Measurements from ENCODE around the gene SEC31A.
"Not testable (repeated sequence)": the region's sequence is repeated elsewhere in the genome, so short reads cannot be mapped to it uniquely, and the experiment has no call there.

The SEC31A gene

GRCh38 chr4:82890901-82891706 is at the start of gene SEC31A:
TSS of gene SEC31A (minus strand) at chr4:82891153. CDS start at chr4:82881936, 9,217 bp downstream.
- DNase-seq (ENCODE audit: low spot score): peak; percentile 96

DNA sequence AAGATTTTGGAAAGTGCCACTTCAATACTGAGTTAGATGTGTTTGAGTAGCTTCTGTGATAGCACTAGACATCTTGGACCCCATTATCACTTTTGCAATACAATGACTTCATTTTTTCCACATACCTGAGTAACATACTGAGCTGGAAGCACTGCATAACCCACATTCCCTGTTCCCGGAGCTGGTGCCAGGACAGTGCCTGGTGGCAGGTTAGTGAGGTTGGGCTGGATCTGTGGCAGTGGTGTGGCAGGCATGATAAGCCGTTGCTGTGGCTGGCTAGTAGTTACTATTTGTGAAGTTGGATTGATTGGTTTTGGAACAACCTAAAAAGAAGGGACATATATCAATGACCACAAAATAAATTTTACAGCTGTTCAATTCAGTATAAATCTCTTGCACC is 48.5 kb upstream of the SEC31A start:
- no peak for DNase-seq (ENCODE audit: low spot score)

- no peak for DNase-seq (ENCODE audit: low spot score)
Observed at GRCh38 chr4:82934441-82934840, 43.5 kb upstream of the SEC31A start.

DNA sequence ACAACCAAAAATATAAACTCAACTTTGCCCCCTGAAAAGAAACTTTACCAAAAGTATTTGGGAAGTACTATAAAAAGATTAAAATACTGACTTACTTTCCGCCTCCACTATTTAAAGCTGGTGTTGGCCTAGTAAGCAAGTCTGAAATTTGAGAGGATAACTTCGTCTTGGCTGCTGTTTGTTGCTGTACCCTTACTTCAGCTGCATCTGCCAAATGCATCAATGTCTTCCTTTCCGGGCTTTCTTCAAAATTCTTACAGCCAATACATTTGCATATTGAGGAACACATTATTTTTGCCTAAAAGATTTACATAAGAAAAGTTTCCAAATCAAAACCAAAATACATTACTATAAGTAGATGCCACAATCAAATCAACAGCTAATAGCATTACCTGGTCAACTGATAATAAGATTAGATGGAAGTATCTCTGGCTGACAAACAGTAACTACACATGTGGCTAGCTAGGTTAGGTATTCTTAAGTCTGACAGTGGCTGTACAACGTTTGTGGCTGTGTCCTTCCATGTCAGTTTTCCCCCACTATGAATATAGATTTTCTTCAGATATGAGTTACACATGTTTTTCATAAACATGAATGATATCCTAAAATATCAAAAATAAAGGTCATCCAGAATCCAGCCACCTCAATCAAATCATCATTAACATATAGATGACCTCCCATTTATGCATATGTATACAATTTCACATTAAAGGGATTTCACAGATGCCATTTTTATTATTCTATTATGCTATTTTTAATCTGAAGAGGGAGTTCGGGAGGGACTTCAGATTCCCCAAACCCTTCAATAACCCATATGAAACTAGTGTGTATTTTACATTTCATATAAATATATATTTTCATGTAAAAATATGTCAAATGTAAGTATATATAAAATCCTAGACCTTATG is 40.1 kb upstream of the SEC31A start:
- no peak for DNase-seq (ENCODE audit: low spot score)

GRCh38 chr4:82921795-82922194 is 30.8 kb upstream of the SEC31A start:
- no peak for DNase-seq (ENCODE audit: low spot score)

- no peak for DNase-seq (ENCODE audit: low spot score)
Observed at GRCh38 chr4:82919386-82919785, 28.4 kb upstream of the SEC31A start.

DNA sequence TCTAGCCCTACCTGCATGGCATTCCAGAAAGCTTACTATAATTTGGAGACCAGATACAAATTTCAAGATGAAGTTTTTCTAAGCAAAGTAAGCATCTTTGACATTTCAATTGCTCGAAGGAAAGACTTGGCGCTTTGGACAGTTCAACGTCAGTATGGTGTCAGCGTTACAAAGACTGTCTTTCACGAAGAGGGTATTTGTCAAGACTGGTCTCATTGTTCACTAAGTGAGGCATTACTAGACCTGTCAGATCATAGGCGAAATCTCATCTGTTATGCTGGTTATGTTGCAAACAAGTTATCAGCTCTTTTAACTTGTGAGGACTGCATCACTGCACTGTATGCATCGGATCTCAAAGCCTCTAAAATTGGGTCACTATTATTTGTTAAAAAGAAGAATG is 27.1 kb upstream of the SEC31A start:
- no peak for DNase-seq (ENCODE audit: low spot score)

DNA sequence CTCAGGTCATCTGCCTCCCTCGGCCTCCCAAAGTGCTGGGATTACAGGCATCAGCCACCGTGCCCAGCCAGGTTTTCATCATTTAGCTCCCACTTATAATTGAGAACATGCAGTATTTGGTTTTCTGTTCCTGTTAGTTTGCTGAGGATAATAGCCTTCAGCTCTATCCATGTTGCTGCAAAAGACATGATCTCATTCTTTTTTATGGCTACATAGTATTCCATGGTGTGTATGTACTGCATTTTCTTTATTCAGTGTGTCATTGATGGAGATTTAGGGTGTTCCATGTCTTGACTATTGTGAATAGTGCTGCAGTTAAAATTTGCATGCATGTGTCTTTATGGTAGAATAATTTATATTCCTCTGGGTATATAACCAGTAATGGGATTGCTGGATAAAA is 23.0 kb upstream of the SEC31A start:
- not testable (repeated sequence) for DNase-seq (ENCODE audit: low spot score)

DNA sequence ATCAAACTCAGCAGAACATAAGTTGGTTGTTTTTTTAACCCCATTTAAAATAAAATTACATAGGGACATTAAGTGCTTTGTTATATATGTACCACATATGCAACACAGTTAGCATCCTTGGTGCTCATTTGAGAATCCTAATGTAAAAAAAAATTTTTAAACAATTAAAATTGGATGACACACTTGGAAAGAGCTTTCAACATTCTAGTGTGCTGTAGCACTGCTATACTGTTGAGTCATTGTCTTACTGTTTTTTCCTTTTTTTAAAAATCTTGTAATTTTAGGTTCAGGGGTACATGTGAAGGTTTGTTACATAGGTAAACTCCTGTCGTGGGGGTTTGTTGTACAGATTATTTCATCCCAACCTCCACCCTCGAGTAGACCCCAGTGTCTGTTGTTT is 22.4 kb upstream of the SEC31A start:
- no peak for DNase-seq (ENCODE audit: low spot score)

DNA sequence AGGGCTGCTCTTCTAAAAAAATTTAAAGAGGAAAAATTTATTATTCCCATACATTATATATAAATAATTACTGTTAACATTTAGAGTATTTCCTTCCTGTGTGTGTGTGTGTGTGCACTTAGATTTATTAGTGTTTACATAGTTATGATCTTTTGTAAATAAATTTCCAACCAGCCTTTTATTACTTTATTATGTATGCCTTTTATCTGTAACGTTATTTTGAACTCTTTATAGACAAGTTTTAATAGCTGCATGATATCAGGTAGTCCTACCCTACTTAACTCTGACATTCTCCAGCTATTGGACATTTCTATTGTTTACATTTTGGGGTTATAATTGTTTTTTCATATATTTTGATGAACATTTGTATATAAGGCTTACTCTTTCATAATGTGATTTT is 18.4 kb upstream of the SEC31A start:
- DNase-seq (ENCODE audit: low spot score): no peak

DNA sequence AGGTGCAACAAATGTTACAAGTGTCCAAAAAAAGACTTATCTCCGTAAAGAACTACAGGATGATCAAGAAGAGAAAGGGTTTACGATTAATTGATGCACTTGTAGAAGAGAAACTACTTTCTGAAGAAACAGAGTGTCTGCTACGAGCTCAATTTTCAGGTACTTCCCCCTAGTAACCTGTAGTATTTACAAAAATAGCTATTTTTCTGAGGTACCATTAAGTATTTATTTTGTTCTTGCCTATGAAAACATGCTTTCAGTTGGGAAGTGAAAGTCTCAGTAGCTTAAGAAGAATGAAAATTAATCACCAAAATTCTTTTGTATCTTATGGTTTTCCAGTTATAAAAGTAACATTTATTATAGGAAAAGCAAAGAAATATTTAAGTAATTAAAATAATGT is 15.5 kb upstream of the SEC31A start:
- DNase-seq (ENCODE audit: low spot score): no peak

GRCh38 chr4:82905205-82905604 is 14.3 kb upstream of the SEC31A start:
- no peak for DNase-seq (ENCODE audit: low spot score)

GRCh38 chr4:82903737-82904136 is 12.8 kb upstream of the SEC31A start:
- DNase-seq (ENCODE audit: low spot score): no peak

DNA sequence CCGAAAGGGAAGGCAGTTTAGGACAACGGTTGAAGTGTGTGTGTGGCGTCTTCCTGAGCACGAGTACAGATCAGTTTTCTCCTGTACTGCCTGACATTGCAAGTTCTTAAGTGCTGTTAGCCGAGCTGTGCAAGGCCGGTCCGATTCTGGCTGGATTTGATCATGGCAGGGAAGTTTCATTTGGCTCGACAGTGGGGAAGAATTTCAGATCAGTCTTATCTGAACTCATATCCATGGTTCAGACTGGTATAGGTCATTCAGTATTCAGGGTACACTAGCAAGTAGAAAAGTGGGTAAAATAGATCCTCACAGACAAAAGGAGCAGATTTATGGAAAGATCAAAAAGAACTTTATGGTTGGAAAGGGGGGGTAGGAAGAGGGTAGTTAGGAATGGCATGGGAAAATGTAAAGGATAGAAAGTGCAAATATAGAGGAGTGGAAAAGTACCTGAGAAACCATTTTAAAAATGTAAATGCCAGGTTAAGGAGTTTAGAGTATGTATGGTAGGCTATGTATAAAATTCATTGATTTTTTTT is 10.3 kb upstream of the SEC31A start:
- DNase-seq (ENCODE audit: low spot score): no peak

DNA sequence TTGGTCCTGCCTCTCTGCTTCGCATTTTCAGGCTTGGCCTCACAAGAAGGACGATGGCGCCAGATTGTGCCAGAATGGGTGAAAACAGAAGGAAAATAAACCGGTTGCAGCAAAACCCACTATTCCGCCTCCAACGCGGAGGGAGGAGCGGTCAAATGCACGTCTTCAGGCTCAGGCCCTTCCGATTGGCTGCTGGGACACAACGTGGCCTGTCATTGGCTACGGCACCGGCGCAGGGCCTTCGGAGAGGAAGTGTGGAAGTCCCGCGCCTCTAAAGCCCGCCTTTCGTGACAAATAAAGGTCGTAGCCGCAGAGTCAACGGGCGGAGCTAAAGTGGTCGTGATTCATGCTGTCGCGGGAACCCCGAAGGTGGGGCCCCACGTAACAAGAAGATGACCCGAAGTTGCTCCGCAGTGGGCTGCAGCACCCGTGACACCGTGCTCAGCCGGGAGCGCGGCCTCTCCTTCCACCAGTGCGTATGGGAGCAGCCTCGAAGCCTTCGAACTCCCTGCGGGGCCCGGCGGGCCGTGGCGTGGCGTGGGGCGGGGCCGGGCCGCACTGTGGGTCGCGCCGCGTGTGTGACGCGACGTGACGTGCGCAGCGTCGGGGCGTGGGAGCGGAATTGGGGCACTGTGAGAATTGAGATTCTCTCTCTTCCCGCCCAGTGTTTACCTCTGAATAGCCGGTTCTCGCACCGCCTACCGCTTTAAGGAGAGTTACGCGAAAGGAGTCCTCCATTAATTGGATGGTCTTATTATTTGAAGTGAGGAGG is 9.6 kb upstream of the SEC31A start, which contains the start of gene THAP9:
Gene THAP9, plus strand, starts transcription at position 325 of the 772 bp plus-strand sequence. Its CDS starts 68 bp downstream, at position 393.
- peak; percentile 93 for DNase-seq (ENCODE audit: low spot score)

DNA sequence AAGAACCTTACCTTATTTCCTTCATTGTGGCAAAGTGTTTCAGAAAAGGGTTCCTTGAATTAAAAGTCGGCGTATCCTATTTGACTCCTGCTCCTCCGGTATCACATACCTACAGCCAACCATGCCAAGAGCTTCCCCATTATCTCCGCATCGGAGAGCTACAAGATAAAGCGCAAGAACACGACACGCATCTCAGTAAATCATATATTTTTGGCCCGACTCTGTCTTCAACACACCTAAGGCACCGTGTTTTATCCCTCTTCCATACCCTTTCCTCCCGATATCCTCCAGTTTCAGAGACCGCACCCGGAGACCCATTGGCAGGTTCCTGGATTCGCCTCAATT is 9.1 kb upstream of the SEC31A start:
- no peak for DNase-seq (ENCODE audit: low spot score)

GRCh38 chr4:82899374-82900065 is 8.6 kb upstream of the SEC31A start:
- no peak for DNase-seq (ENCODE audit: low spot score)

- no peak for DNase-seq (ENCODE audit: low spot score)
Observed at GRCh38 chr4:82898322-82899243, 7.6 kb upstream of the SEC31A start.

DNA sequence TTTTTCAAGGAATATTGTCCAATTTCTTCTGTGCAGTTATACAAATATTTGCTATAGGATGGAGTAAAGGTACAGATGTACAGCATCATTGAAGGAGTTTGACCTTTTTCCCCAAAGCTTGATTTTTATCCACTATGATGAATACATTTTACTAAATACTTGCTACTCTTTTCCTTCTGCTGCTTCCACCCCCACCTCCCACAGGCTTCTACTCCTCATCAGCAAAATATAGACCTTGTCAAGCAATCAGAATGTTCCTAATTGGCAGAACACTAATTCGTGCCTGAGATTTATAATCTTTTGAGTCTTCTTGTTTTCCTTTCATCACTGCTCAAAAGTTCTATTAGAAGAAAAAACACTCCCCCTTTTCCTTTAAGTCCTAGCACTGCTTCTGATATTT is 5.8 kb upstream of the SEC31A start:
- DNase-seq (ENCODE audit: low spot score): no peak

GRCh38 chr4:82893942-82894341 is 3.0 kb upstream of the SEC31A start:
- no peak for DNase-seq (ENCODE audit: low spot score)

DNA sequence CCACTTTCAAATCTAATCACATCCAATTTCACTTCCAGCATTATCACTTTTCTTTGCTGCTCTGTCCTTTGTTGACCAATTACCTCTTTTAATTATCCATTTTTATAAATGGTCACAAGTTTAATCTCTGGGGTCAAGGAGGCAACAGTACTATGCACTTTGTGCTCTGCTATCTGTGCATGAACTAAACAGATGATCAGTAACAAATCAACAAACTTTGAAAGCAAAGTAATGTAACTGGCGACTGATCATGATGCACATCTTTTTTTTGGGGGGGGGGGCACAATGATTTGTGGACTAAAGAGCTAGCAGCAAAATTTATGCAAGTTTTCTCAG is 1.5 kb upstream of the SEC31A start:
- no peak for DNase-seq (ENCODE audit: low spot score)
